WTC11 (cell line): Measurements from ENCODE around the gene GPR17. TPM values are rescaled to one million over a fixed set of nuclear protein-coding genes. Genes with fewer than 3 reads are reported as not detected.

Source experiments
- ATAC-seq: fragments of 200-7000 bp; cut with Tn5 transposase; 2 replicates; pipeline ENCODE4 v1.10.0; 2021; ENCODE audit warnings: mild to moderate bottlenecking, moderate library complexity
- CTCF ChIA-PET: fragments of 300-600 bp; sonication (Branson Sonifier 250); formaldehyde crosslinking; loops from one replicate; lab custom pipeline; 2021; ENCODE audit warnings: antibody characterized with exemption; lab: Charles Lee
- POLR2A ChIA-PET: fragments of 350-600 bp; sonication (Branson Sonifier 250); formaldehyde crosslinking; loops from one replicate; lab custom pipeline; 2021; ENCODE audit warnings: antibody characterized with exemption; lab: Charles Lee
- DNase-seq: peaks from one replicate; pipeline ENCODE4 v3.0.0; 2021; ENCODE audit warnings: low spot score
- H3K27ac Mint-ChIP-seq: 2 replicates; pipeline ENCODE4 v1.8.0; 2021; ENCODE audit warnings: mixed read lengths
- H3K27me3 Mint-ChIP-seq: 2 replicates; pipeline ENCODE4 v1.8.0; 2021; ENCODE audit warnings: low read depth, mild to moderate bottlenecking, moderate library complexity, mixed read lengths
- H3K36me3 Mint-ChIP-seq: 2 replicates; pipeline ENCODE4 v1.8.0; 2021; ENCODE audit warnings: mixed read lengths
- H3K4me1 Mint-ChIP-seq: 2 replicates; pipeline ENCODE4 v1.8.0; 2022; ENCODE audit warnings: mixed read lengths
- H3K4me3 Mint-ChIP-seq: 2 replicates; pipeline ENCODE4 v1.8.0; 2021; ENCODE audit warnings: mild to moderate bottlenecking, moderate library complexity, mixed read lengths
- H3K9me3 Mint-ChIP-seq: 2 replicates; pipeline ENCODE4 v1.8.0; 2021; ENCODE audit warnings: mixed read lengths
- CBFB ChIP-seq: sonication (generic); formaldehyde crosslinking; IDR thresholded peaks from 2 replicates; pipeline ENCODE4 v1.8.1; 2022; ENCODE audit warnings: mild to moderate bottlenecking, low read depth, missing genetic modification reagents
- E2F5 ChIP-seq: sonication (generic); formaldehyde crosslinking; IDR thresholded peaks from 2 replicates; pipeline ENCODE4 v1.8.1; 2022; ENCODE audit warnings: mild to moderate bottlenecking, moderate library complexity, missing genetic modification reagents
- FOXP1 ChIP-seq: sonication (generic); formaldehyde crosslinking; IDR thresholded peaks from 2 replicates; pipeline ENCODE4 v1.8.0; 2022; ENCODE audit warnings: missing genetic modification reagents, mild to moderate bottlenecking, moderate library complexity, borderline replicate concordance
- GTF2I ChIP-seq: fragments of 250-450 bp; sonication (Bioruptor Pico); conservative IDR thresholded peaks from 2 replicates; pipeline ENCODE4 v1.4.0; 2021; ENCODE audit warnings: mild to moderate bottlenecking
- HMGXB4 ChIP-seq: sonication (generic); formaldehyde crosslinking; IDR thresholded peaks from 2 replicates; pipeline ENCODE4 v1.8.1; 2023; ENCODE audit warnings: mild to moderate bottlenecking, moderate library complexity, missing genetic modification reagents
- IRF1 ChIP-seq: sonication (generic); formaldehyde crosslinking; IDR thresholded peaks from 2 replicates; pipeline ENCODE4 v1.8.0; 2023; ENCODE audit warnings: missing genetic modification reagents
- IRF2 ChIP-seq: sonication (generic); formaldehyde crosslinking; IDR thresholded peaks from 2 replicates; pipeline ENCODE4 v1.8.0; 2022; ENCODE audit warnings: low read depth, missing genetic modification reagents, borderline replicate concordance
- JUN ChIP-seq: sonication (generic); formaldehyde crosslinking; IDR thresholded peaks from 2 replicates; pipeline ENCODE4 v1.8.0; 2023; ENCODE audit warnings: mild to moderate bottlenecking, missing genetic modification reagents
- MAX ChIP-seq: sonication (generic); formaldehyde crosslinking; IDR thresholded peaks from 2 replicates; pipeline ENCODE4 v1.8.0; 2022; ENCODE audit warnings: mild to moderate bottlenecking, missing genetic modification reagents
- MYBL2 ChIP-seq: sonication (generic); formaldehyde crosslinking; IDR thresholded peaks from 2 replicates; pipeline ENCODE4 v1.8.1; 2023; ENCODE audit warnings: mild to moderate bottlenecking, moderate library complexity, missing genetic modification reagents
- NR3C1 ChIP-seq: sonication (generic); formaldehyde crosslinking; conservative IDR thresholded peaks from 2 replicates; pipeline ENCODE4 v1.8.1; 2023; ENCODE audit warnings: low read depth, mild to moderate bottlenecking, missing genetic modification reagents
- OVOL2 ChIP-seq: fragments of 250-450 bp; sonication (Bioruptor Pico); IDR thresholded peaks from 2 replicates; pipeline ENCODE4 v1.9.0; 2021; ENCODE audit warnings: mild to moderate bottlenecking, borderline replicate concordance
- PRDM15 ChIP-seq: sonication (generic); formaldehyde crosslinking; IDR thresholded peaks from 2 replicates; pipeline ENCODE4 v1.8.0; 2022; ENCODE audit warnings: missing genetic modification reagents
- SMAD4 ChIP-seq: sonication (generic); formaldehyde crosslinking; IDR thresholded peaks from 2 replicates; pipeline ENCODE4 v1.8.0; 2022; ENCODE audit warnings: mild to moderate bottlenecking, missing genetic modification reagents
- SP1 ChIP-seq: sonication (generic); formaldehyde crosslinking; conservative IDR thresholded peaks from 2 replicates; pipeline ENCODE4 v1.8.1; 2022; ENCODE audit warnings: missing genetic modification reagents
- TEAD4 ChIP-seq: sonication (generic); formaldehyde crosslinking; IDR thresholded peaks from 2 replicates; pipeline ENCODE4 v1.8.0; 2022; ENCODE audit warnings: mild to moderate bottlenecking, missing genetic modification reagents
- USF1 ChIP-seq: sonication (generic); formaldehyde crosslinking; IDR thresholded peaks from 2 replicates; pipeline ENCODE4 v1.8.0; 2022; ENCODE audit warnings: mild to moderate bottlenecking, missing genetic modification reagents
- ZNF138 ChIP-seq: sonication (generic); formaldehyde crosslinking; conservative IDR thresholded peaks from 2 replicates; pipeline ENCODE4 v1.8.1; 2022; ENCODE audit warnings: mild to moderate bottlenecking, moderate library complexity, missing genetic modification reagents
- ZNF219 ChIP-seq: sonication (generic); formaldehyde crosslinking; IDR thresholded peaks from 2 replicates; pipeline ENCODE4 v1.8.0; 2023; ENCODE audit warnings: missing genetic modification reagents, mild to moderate bottlenecking, borderline replicate concordance
- ZNF396 ChIP-seq: fragments of 250-450 bp; sonication (Bioruptor Pico); IDR thresholded peaks from 2 replicates; pipeline ENCODE4 v1.8.0; 2021; ENCODE audit warnings: mild to moderate bottlenecking, moderate library complexity, borderline replicate concordance
- total RNA-seq: library from RNA; stranded (reverse); gene quantifications from 3 replicates; pipeline ENCODE4 v1.2.3, GENCODE V29; 2021

The GPR17 gene
- total RNA-seq, 1 experiment from 2014 or later: not detected

- TF ChIP-seq FOXP1 (CRISPR knock-in tag) (no peak), CBFB (no peak), MAX (CRISPR knock-in tag) (no peak), IRF2 (CRISPR knock-in tag) (no peak)
- TF ChIP-seq, all 79 proteins: peak for 0
These were observed 27.3 kb upstream of the GPR17 start (continued) for GRCh38 chr2:127618551-127619202.

GRCh38 chr2:127619203-127619590 is 26.8 kb upstream of the GPR17 start:
- H3K27ac Mint-ChIP-seq: no peak overlapping the region
- TF ChIP-seq PRDM15 (no peak), ZNF138 (CRISPR knock-in tag) (no peak), NR3C1 (CRISPR knock-in tag) (no peak), SMAD4 (CRISPR knock-in tag) (no peak), ZNF396 (CRISPR knock-in tag) (no peak), USF1 (CRISPR knock-in tag) (no peak), IRF1 (no peak)
- peaks cover 5% of the 10 kb centered on the region for H3K9me3 Mint-ChIP-seq
- ATAC-seq (no peak), DNase-seq (no peak)
- H3K27me3 Mint-ChIP-seq: no peaks in the 10 kb centered on the region
- ChIA-PET POLR2A (no interaction called here), CTCF (interaction anchor here (0.6 kb wide), 1 partner anchor 31 kb away, joined by 3 read pairs; no protein-coding TSS in a partner anchor)
- H3K36me3 Mint-ChIP-seq: no peaks in the 10 kb centered on the region
- no peaks in the 10 kb centered on the region for H3K4me1 Mint-ChIP-seq
- no peak overlapping the region for H3K4me3 Mint-ChIP-seq

- Mint-ChIP-seq H3K27ac (no peak overlapping the region), H3K4me1 (no peaks in the 10 kb centered on the region), H3K36me3 (no peaks in the 10 kb centered on the region), H3K4me3 (no peak overlapping the region), H3K27me3 (no peaks in the 10 kb centered on the region), H3K9me3 (no peaks in the 10 kb centered on the region)
- ATAC-seq (no peak), DNase-seq (peak; percentile 9)
- CTCF ChIA-PET: interaction anchor here (1.7 kb wide), 1 partner anchor 30 kb away, joined by 4 read pairs; no protein-coding TSS in a partner anchor
- TF ChIP-seq SP1 (CRISPR knock-in tag) (no peak), TEAD4 (CRISPR knock-in tag) (no peak), ZNF219 (CRISPR knock-in tag) (no peak), OVOL2 (CRISPR knock-in tag) (no peak), HMGXB4 (CRISPR knock-in tag) (no peak), E2F5 (CRISPR knock-in tag) (no peak), GTF2I (CRISPR knock-in tag) (no peak), MYBL2 (CRISPR knock-in tag) (no peak), JUN (no peak)
- POLR2A ChIA-PET: no interaction called here
These were observed 25.9 kb upstream of the GPR17 start for GRCh38 chr2:127619877-127620705.
